ENCODE measurements around the gene BTBD2.

The BTBD2 gene

GRCh38 chr19:2015608-2015950 is at the start of gene BTBD2:
TSS of gene BTBD2 (minus strand) at chr19:2015714. CDS start at chr19:2015703, 11 bp downstream.
- DNase-seq: peak; percentile 64

GRCh38 chr19:2064788-2065524 is 49.4 kb upstream of the BTBD2 start:
- no peak for DNase-seq

- DNase-seq: no peak
These were observed 48.9 kb upstream of the BTBD2 start for GRCh38 chr19:2064395-2064787.

- DNase-seq: no peak
These were observed 48.3 kb upstream of the BTBD2 start for GRCh38 chr19:2063824-2064223.

- no peak for DNase-seq
These were observed 47.3 kb upstream of the BTBD2 start for GRCh38 chr19:2062770-2063169.

GRCh38 chr19:2062389-2062729 is 46.8 kb upstream of the BTBD2 start:
- DNase-seq: no peak

GRCh38 chr19:2061495-2062388 is 46.2 kb upstream of the BTBD2 start:
- peak; percentile 99 for DNase-seq

- peak; percentile 42 for DNase-seq
These were observed 45.5 kb upstream of the BTBD2 start for GRCh38 chr19:2060884-2061494.

- DNase-seq: no peak
These were observed 44.1 kb upstream of the BTBD2 start for GRCh38 chr19:2059422-2060201.

- DNase-seq: no peak
These were observed 43.3 kb upstream of the BTBD2 start for GRCh38 chr19:2058570-2059421.

- DNase-seq: no peak
These were observed 42.3 kb upstream of the BTBD2 start for GRCh38 chr19:2057484-2058469.

GRCh38 chr19:2056837-2057192 is 41.3 kb upstream of the BTBD2 start:
- DNase-seq: no peak

- DNase-seq: no peak
These were observed 40.7 kb upstream of the BTBD2 start for GRCh38 chr19:2055931-2056836.

GRCh38 chr19:2054763-2055162 is 39.2 kb upstream of the BTBD2 start:
- no peak for DNase-seq

GRCh38 chr19:2053601-2054389 is 38.3 kb upstream of the BTBD2 start:
- no peak for DNase-seq

GRCh38 chr19:2051773-2052704 is 36.5 kb upstream of the BTBD2 start:
- no peak for DNase-seq

- DNase-seq: peak; percentile 98
These were observed 35.7 kb upstream of the BTBD2 start, which contains the start of gene MKNK2 for GRCh38 chr19:2050991-2051772. TSS of gene MKNK2 (minus strand) at chr19:2051244. CDS start at chr19:2050851, 393 bp downstream.
